Measurements from ENCODE around the gene ZNF446. TPM values are rescaled to one million over a fixed set of nuclear protein-coding genes. Genes with fewer than 3 reads are reported as not detected.

The ZNF446 gene
- polyA plus RNA-seq, 4 donors = 13.3 to 20.6 (median 13.8) TPM

- DNase-seq (ENCODE audit: low read depth in 4 of 4, low spot score in 3 of 4) = peak; percentile 85 to 91 (median 90)
These were observed 43.5 kb downstream of the ZNF446 start, which contains the start of gene ZBTB45 for GRCh38 chr19:58519355-58520256. TSS of gene ZBTB45 (minus strand) at chr19:58519810. CDS start at chr19:58517673, 2,137 bp downstream.

- DNase-seq (ENCODE audit: low read depth in 4 of 4, low spot score in 3 of 4) = no peak
These were observed 44.1 kb downstream of the ZNF446 start for GRCh38 chr19:58520257-58520599.

GRCh38 chr19:58521651-58522050 is 45.5 kb downstream of the ZNF446 start:
- no peak for DNase-seq (ENCODE audit: low read depth in 4 of 4, low spot score in 3 of 4)

GRCh38 chr19:58522709-58523108 is 46.6 kb downstream of the ZNF446 start:
- DNase-seq (ENCODE audit: low read depth in 4 of 4, low spot score in 3 of 4) = no peak

GRCh38 chr19:58529405-58529804 is 53.3 kb downstream of the ZNF446 start:
- DNase-seq (ENCODE audit: low read depth in 4 of 4, low spot score in 3 of 4) = no peak

Other genes starting within 250 kb of the ZNF446 start
- gene ZNF544, start 247.4 kb upstream of the ZNF446 start, polyA plus RNA-seq (ENCODE audit: insufficient read length in 4 of 4) = 10 to 100 TPM; 23.4 to 40.1 (median 34.6) TPM
- 1 to 10 TPM; 5.5 to 8.8 (median 8.0) TPM for gene ZNF8, start 197.4 kb upstream of the ZNF446 start, polyA plus RNA-seq (ENCODE audit: insufficient read length in 4 of 4)
- 10 to 100 TPM; 42.7 to 53.2 (median 46.3) TPM for gene ERVK3-1, start 171.0 kb upstream of the ZNF446 start, polyA plus RNA-seq (ENCODE audit: insufficient read length in 4 of 4)
- 1 to 10 TPM; 3.5 to 4.2 (median 3.8) TPM for gene ZSCAN22, start 149.4 kb upstream of the ZNF446 start, polyA plus RNA-seq (ENCODE audit: insufficient read length in 4 of 4)
- gene A1BG, start 122.9 kb upstream of the ZNF446 start, polyA plus RNA-seq (ENCODE audit: insufficient read length in 4 of 4) = 1 to 10 TPM in 3 of 4 donors, under 1 TPM in 1; 0.89 to 1.9 (median 1.3) TPM
- gene ZNF497, start 113.6 kb upstream of the ZNF446 start, polyA plus RNA-seq (ENCODE audit: insufficient read length in 4 of 4) = 1 to 10 TPM; 2.9 to 6.5 (median 3.8) TPM
- 1 to 10 TPM; 1.9 to 5.0 (median 2.5) TPM for gene ZNF837, start 95.3 kb upstream of the ZNF446 start, polyA plus RNA-seq (ENCODE audit: insufficient read length in 4 of 4)
- gene RPS5, start 89.1 kb upstream of the ZNF446 start, polyA plus RNA-seq (ENCODE audit: insufficient read length in 4 of 4) = 1,000 to 10,000 TPM in 1 of 4 donors, 100 to 1,000 TPM in 3; 837 to 1,018 (median 886) TPM
- gene RNF225, start 80.7 kb upstream of the ZNF446 start, polyA plus RNA-seq (ENCODE audit: insufficient read length in 4 of 4) = not detected
- gene ZNF584, start 67.7 kb upstream of the ZNF446 start, polyA plus RNA-seq (ENCODE audit: insufficient read length in 4 of 4) = 10 to 100 TPM; 12.2 to 13.6 (median 12.7) TPM
- 10 to 100 TPM in 3 of 4 donors, 1 to 10 TPM in 1; 9.0 to 15.9 (median 14.3) TPM for gene ZNF132, start 36.2 kb upstream of the ZNF446 start, polyA plus RNA-seq (ENCODE audit: insufficient read length in 4 of 4)
- gene ZNF324B, start 24.7 kb upstream of the ZNF446 start, polyA plus RNA-seq (ENCODE audit: insufficient read length in 4 of 4) = 1 to 10 TPM; 5.6 to 7.1 (median 6.1) TPM
- gene ZNF324, start 9.3 kb upstream of the ZNF446 start, polyA plus RNA-seq (ENCODE audit: insufficient read length in 4 of 4) = 10 to 100 TPM in 1 of 4 donors, 1 to 10 TPM in 3; 7.2 to 12.1 (median 8.9) TPM
- 10 to 100 TPM in 1 of 4 donors, 1 to 10 TPM in 3; 6.8 to 11.3 (median 8.6) TPM for gene SLC27A5, start 35.6 kb downstream of the ZNF446 start, polyA plus RNA-seq (ENCODE audit: insufficient read length in 4 of 4)
- gene ZBTB45, start 43.5 kb downstream of the ZNF446 start, polyA plus RNA-seq (ENCODE audit: insufficient read length in 4 of 4) = 10 to 100 TPM in 1 of 4 donors, 1 to 10 TPM in 3; 8.7 to 15.3 (median 9.0) TPM
- 100 to 1,000 TPM; 508 to 729 (median 693) TPM for gene TRIM28, start 67.7 kb downstream of the ZNF446 start, polyA plus RNA-seq (ENCODE audit: insufficient read length in 4 of 4)
- 100 to 1,000 TPM in 3 of 4 donors, 10 to 100 TPM in 1; 79.1 to 120 (median 116) TPM for gene CHMP2A, start 78.8 kb downstream of the ZNF446 start, polyA plus RNA-seq (ENCODE audit: insufficient read length in 4 of 4)
- 10 to 100 TPM; 65.6 to 98.9 (median 96.5) TPM for gene UBE2M, start 82.3 kb downstream of the ZNF446 start, polyA plus RNA-seq (ENCODE audit: insufficient read length in 4 of 4)
- gene MZF1, start 97.0 kb downstream of the ZNF446 start, polyA plus RNA-seq (ENCODE audit: insufficient read length in 4 of 4) = 10 to 100 TPM; 21.8 to 56.7 (median 29.6) TPM